Ecto neural progenitor cell (in vitro differentiated cells): ENCODE results near the gene ATP6V0D1.

Source experiments
- DNase-seq: peaks from one replicate; pipeline ENCODE4 v3.0.0-alpha.2; 2018; ENCODE audit warnings: low spot score

Gene ATP6V0D1

GRCh38 chr16:67393111-67393787, 87.7 kb downstream of the ATP6V0D1 start, which contains the start of gene TPPP3:
Gene TPPP3 (minus strand): TSS chr16:67393498. CDS start chr16:67391111, 2,387 bp downstream.
- peak; percentile 92 for DNase-seq

GRCh38 chr16:67392301-67393059, 88.5 kb downstream of the ATP6V0D1 start:
- no peak for DNase-seq

GRCh38 chr16:67391424-67392300, 89.3 kb downstream of the ATP6V0D1 start:
- peak; percentile 39 for DNase-seq

- no peak for DNase-seq
Measured at GRCh38 chr16:67390816-67391423, 90.0 kb downstream of the ATP6V0D1 start.

GRCh38 chr16:67389911-67390815, 90.8 kb downstream of the ATP6V0D1 start:
- DNase-seq: no peak

- DNase-seq: no peak
Measured at GRCh38 chr16:67388591-67388990, 92.4 kb downstream of the ATP6V0D1 start.

GRCh38 chr16:67388191-67388590, 92.8 kb downstream of the ATP6V0D1 start:
- no peak for DNase-seq
